ENCODE data around the gene COIL.

Gene COIL

GRCh38 chr17:56909742-56910508 lies 50.9 kb downstream of the COIL start:
- no peak for DNase-seq (ENCODE audit: low read depth in 2 of 2)

DNA sequence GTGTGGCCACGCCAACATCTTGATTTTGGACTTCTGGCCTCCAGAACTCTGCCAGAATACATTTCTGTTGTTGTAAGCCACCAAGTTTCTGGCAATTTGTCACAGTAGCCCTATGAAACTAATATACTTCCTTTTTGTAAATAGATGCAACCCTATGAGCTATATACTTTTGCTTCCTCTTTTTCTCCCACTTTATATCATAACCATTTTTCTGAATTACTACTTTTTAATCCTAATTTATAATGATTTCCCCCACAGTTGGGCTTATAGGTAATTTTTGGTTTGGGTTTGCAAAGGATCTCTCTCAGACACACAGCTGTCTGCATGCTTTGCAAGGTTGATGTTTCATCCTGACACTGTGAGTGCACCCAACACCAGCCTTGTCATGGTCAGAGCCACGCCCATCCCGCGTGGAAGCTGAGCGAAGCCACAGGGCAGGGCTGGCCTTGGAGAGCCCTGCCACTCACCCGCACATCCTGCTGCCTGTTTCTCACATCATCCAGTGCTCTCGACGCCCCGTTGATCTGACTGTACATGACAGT lies 52.8 kb downstream of the COIL start:
- DNase-seq (ENCODE audit: low read depth in 2 of 2) = no peak

- no peak for DNase-seq (ENCODE audit: low read depth in 2 of 2)
Observed at GRCh38 chr17:56903560-56903959, 57.3 kb downstream of the COIL start.

GRCh38 chr17:56902348-56902747 lies 58.5 kb downstream of the COIL start:
- no peak for DNase-seq (ENCODE audit: low read depth in 2 of 2)

- no peak for DNase-seq (ENCODE audit: low read depth in 2 of 2)
Observed at GRCh38 chr17:56899403-56899802, 61.4 kb downstream of the COIL start.

- DNase-seq (ENCODE audit: low read depth in 2 of 2) = no peak
Observed at GRCh38 chr17:56898874-56899273, 62.0 kb downstream of the COIL start.

GRCh38 chr17:56897646-56898424 lies 63.0 kb downstream of the COIL start:
- DNase-seq (ENCODE audit: low read depth in 2 of 2) = no peak

DNA sequence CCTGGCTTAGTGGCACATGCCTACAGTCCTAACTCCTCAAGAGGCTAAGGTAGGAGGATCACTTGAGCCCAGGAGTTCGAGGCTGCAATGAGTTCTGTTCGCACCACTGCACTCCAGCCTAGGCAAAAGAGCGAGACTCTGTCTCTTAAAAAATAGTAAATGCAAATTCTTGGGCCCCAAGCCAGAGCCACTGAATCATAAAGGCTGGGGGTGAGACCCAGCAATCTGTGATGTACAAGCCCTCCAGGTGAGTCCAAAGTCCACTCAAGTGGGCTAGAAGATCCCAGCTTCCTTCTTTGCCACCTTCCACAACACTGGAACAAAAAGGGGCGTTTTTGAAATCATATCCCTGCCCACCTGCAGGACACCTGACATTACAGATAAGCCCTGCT lies 63.9 kb downstream of the COIL start:
- no peak for DNase-seq (ENCODE audit: low read depth in 2 of 2)

DNA sequence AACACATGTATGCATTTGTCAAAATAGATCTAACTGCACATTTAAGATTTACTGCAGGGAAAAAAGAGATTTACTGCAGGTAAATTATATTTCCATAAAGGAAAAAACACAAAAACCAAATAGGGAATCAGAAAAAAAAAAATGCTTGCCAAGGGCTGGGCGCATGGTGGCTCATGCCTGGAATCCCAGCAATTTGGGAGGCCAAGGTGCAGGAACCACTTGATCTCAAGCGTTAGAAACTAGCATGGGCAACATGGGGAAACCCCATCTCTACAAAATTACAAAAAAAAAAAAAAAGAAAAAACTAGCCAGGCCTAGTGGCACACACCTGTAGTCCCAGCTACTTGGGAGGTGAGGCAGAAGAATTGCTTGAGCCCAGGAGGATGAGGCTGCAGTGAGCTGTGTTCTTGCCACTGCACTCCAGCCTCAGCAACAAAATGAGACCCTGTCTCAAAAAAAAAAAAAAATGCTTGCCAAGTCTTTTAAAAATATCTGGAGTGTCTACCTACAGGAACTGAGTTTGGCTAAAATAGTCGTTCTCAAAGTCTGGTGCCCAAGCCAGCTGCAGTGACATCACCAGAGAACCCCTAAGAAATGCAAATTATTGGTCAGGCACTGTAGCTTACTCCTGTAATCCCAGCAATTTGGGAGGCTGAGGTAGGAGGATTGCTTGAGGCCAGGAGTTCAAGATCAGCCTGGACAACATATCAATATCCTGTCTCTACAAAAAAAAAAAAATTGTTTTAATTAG lies 64.5 kb downstream of the COIL start:
- no peak for DNase-seq (ENCODE audit: low read depth in 2 of 2)

GRCh38 chr17:56894859-56895455 lies 65.9 kb downstream of the COIL start:
- DNase-seq (ENCODE audit: low read depth in 2 of 2) = no peak

- DNase-seq (ENCODE audit: low read depth in 2 of 2) = no peak
Observed at GRCh38 chr17:56893503-56893902, 67.3 kb downstream of the COIL start.

DNA sequence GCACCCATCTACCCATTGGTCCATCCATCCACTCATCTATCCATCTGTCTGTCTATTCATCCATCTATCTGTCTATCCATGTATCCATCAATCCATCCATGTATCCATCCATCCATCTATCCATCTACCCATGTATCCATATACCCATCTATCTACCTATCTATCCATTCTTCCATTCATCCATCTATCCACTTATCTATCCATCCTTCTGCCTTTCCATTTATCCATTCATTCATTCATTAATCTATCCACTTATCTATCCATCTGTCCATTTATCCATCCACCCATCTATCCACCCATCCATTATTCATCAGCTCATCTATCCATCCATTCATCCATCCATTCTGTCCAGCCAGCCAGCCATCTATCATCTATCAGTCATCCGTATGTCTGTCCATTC lies 68.5 kb downstream of the COIL start:
- DNase-seq (ENCODE audit: low read depth in 2 of 2) = no peak

DNA sequence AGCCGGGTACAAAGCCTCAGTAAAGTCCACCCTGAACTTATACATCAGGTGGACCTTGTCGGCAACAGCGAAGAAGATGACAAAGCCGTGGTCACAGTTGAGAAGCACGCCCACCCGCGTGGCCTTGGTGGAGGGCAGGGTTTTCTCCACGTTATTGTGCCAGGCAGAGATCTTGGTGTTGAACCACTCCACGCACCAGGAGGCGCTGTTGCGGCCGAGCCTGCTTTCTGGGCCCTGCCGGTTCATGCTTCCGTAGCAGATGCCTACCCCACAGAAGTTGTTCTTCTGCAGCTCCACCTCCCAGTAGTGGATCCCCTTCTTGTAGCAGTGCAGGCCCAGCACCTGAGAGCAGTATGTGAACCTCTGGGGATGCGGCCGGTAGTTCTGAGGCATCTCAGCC lies 69.1 kb downstream of the COIL start:
- peak in 1 of 2 donors; percentile 51 for DNase-seq (ENCODE audit: low read depth in 2 of 2)

GRCh38 chr17:56890906-56891674 lies 69.8 kb downstream of the COIL start:
- no peak for DNase-seq (ENCODE audit: low read depth in 2 of 2)

DNA sequence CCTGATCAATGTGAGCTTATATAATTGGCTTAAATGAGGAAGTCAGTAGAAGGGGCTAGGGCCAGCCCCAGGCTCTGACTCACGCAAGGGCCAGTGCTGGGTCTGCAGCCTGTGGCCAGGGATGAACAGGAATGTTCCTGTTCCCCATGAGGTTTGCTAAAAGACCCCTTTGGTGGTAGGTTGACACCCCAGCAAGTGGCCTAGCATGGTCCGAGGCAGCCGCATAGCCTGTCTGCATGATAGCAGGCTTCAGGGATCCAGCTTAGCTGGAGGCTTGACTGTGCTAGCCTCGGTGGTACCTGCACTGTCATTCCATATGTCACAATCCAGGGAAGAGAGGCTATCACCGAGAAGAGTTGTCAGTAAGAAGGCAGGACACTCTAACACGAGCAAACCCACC lies 70.5 kb downstream of the COIL start:
- DNase-seq (ENCODE audit: low read depth in 2 of 2) = no peak
